SK-N-SH (cell line): Measurements from ENCODE around the gene TXNDC5.

ENCODE experiments used
- CTCF ChIP-seq: fragments of 200-600 bp; sonication (generic); IDR thresholded peaks from 2 replicates; pipeline ENCODE4 v1.6.1; 2017; ENCODE audit warnings: antibody characterized with exemption, mild to moderate bottlenecking, moderate library complexity
- EP300 ChIP-seq, 2 experiments: IDR thresholded peaks; 2 replicates each; pipeline versions ENCODE4 v1.4.0 to v1.6.1; 2012; ENCODE audit warnings: borderline replicate concordance in 1 of 2, low read depth in 1 of 2, low read length in 1 of 2
- SIN3A ChIP-seq: IDR thresholded peaks from 2 replicates; pipeline ENCODE4 v1.6.1; 2012; ENCODE audit warnings: low read depth, mild to moderate bottlenecking, low read length, moderate library complexity, borderline replicate concordance
- TCF12 ChIP-seq: IDR thresholded peaks from 2 replicates; pipeline ENCODE4 v1.4.0; 2012

- TF ChIP-seq SIN3A: no peak
- TF ChIP-seq EP300 (IDR thresholded peaks at IDR 0.05; ENCODE audit: borderline replicate concordance in 1 of 2, low read depth in 1 of 2, low read length in 1 of 2): no peak
- no peak for TF ChIP-seq CTCF
- no peak for TF ChIP-seq TCF12
Observed at GRCh38 chr6:7896465-7896987, 14.1 kb downstream of the TXNDC5 start.
